ENCODE data around the gene MAP6. TPM values are rescaled to one million over a fixed set of nuclear protein-coding genes. Genes with fewer than 3 reads are reported as not detected.

MAP6 gene
- total and polyA plus RNA-seq, 2 of the 13 experiments (the other 11 are each of a cell fraction or from before 2014, with no cell fraction given), result 0.04 TPM; not detected in 1

DNA sequence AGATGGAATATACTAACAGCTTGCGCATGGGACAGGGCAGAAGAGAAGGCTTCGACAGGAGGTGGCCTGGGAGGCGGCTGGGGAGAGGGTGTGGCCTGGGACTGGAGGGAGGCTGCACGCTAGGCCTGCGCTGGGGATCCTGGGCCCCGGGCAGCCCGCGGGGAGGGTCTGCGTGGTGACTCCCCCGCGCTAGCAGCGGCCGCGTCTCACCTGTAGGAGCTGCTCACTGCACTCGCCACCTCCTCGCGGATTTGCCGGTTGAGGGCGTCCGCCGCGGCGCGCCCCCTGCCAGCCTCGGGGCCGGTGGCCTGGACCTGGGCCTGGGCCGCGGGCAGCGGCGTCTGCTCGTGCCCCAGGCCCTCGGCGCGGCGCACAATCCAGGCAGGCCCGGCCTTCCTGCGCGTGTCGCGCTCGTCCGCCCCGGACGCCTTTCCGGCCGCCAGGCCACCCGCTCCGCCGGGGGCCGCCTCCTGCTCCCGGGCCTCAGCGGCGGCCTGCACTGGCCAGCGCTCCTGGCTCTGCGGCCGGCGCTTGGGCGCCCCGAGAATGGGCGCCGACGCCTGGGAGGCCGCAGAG lies 1.5 kb downstream of the MAP6 start (continued):
- TF ChIP-seq, protein P1, sequence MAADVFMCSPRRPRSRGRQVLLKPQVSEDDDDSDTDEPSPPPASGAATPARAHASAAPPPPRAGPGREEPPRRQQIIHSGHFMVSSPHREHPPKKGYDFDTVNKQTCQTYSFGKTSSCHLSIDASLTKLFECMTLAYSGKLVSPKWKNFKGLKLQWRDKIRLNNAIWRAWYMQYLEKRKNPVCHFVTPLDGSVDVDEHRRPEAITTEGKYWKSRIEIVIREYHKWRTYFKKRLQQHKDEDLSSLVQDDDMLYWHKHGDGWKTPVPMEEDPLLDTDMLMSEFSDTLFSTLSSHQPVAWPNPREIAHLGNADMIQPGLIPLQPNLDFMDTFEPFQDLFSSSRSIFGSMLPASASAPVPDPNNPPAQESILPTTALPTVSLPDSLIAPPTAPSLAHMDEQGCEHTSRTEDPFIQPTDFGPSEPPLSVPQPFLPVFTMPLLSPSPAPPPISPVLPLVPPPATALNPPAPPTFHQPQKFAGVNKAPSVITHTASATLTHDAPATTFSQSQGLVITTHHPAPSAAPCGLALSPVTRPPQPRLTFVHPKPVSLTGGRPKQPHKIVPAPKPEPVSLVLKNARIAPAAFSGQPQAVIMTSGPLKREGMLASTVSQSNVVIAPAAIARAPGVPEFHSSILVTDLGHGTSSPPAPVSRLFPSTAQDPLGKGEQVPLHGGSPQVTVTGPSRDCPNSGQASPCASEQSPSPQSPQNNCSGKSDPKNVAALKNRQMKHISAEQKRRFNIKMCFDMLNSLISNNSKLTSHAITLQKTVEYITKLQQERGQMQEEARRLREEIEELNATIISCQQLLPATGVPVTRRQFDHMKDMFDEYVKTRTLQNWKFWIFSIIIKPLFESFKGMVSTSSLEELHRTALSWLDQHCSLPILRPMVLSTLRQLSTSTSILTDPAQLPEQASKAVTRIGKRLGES (CRISPR knock-in tag; IDR thresholded peaks at IDR 0.05; ENCODE audit: borderline replicate concordance), result no peak
- TF ChIP-seq MBNL3 (CRISPR knock-in tag; conservative IDR thresholded peaks at IDR 0.05), result no peak
- no peak for TF ChIP-seq ZNF274 (CRISPR knock-in tag; IDR thresholded peaks at IDR 0.05)
- TF ChIP-seq, protein P2, sequence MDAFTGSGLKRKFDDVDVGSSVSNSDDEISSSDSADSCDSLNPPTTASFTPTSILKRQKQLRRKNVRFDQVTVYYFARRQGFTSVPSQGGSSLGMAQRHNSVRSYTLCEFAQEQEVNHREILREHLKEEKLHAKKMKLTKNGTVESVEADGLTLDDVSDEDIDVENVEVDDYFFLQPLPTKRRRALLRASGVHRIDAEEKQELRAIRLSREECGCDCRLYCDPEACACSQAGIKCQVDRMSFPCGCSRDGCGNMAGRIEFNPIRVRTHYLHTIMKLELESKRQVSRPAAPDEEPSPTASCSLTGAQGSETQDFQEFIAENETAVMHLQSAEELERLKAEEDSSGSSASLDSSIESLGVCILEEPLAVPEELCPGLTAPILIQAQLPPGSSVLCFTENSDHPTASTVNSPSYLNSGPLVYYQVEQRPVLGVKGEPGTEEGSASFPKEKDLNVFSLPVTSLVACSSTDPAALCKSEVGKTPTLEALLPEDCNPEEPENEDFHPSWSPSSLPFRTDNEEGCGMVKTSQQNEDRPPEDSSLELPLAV (CRISPR knock-in tag; conservative IDR thresholded peaks at IDR 0.05; ENCODE audit: low read depth), result no peak
- TF ChIP-seq, protein P3, sequence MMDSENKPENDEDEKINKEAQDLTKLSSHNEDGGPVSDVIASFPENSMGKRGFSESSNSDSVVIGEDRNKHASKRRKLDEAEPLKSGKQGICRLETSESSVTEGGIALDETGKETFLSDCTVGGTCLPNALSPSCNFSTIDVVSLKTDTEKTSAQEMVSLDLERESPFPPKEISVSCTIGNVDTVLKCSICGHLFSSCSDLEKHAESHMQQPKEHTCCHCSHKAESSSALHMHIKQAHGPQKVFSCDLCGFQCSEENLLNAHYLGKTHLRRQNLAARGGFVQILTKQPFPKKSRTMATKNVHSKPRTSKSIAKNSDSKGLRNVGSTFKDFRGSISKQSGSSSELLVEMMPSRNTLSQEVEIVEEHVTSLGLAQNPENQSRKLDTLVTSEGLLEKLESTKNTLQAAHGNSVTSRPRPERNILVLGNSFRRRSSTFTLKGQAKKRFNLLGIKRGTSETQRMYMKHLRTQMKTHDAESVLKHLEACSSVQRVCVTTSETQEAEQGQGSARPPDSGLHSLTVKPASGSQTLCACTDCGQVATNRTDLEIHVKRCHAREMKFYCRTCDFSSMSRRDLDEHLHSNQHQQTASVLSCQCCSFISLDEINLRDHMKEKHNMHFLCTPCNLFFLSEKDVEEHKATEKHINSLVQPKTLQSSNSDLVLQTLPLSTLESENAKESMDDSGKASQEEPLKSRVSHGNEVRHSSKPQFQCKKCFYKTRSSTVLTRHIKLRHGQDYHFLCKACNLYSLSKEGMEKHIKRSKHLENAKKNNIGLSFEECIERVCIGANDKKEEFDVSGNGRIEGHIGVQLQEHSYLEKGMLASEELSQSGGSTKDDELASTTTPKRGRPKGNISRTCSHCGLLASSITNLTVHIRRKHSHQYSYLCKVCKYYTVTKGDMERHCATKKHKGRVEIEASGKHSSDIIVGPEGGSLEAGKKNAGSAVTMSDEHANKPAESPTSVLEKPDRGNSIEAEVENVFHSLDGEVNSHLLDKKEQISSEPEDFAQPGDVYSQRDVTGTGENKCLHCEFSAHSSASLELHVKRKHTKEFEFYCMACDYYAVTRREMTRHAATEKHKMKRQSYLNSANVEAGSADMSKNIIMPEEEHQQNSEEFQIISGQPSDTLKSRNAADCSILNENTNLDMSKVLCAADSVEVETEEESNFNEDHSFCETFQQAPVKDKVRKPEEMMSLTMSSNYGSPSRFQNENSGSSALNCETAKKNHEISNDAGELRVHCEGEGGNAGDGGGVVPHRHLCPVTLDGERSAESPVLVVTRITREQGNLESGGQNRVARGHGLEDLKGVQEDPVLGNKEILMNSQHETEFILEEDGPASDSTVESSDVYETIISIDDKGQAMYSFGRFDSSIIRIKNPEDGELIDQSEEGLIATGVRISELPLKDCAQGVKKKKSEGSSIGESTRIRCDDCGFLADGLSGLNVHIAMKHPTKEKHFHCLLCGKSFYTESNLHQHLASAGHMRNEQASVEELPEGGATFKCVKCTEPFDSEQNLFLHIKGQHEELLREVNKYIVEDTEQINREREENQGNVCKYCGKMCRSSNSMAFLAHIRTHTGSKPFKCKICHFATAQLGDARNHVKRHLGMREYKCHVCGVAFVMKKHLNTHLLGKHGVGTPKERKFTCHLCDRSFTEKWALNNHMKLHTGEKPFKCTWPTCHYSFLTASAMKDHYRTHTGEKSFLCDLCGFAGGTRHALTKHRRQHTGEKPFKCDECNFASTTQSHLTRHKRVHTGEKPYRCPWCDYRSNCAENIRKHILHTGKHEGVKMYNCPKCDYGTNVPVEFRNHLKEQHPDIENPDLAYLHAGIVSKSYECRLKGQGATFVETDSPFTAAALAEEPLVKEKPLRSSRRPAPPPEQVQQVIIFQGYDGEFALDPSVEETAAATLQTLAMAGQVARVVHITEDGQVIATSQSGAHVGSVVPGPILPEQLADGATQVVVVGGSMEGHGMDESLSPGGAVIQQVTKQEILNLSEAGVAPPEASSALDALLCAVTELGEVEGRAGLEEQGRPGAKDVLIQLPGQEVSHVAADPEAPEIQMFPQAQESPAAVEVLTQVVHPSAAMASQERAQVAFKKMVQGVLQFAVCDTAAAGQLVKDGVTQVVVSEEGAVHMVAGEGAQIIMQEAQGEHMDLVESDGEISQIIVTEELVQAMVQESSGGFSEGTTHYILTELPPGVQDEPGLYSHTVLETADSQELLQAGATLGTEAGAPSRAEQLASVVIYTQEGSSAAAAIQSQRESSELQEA (CRISPR knock-in tag; IDR thresholded peaks at IDR 0.05; ENCODE audit: not compliant biosample characterization), result no peak
- no peak for TF ChIP-seq CBFB (CRISPR knock-in tag; IDR thresholded peaks at IDR 0.05)
- TF ChIP-seq MAF1 (CRISPR knock-in tag; IDR thresholded peaks at IDR 0.05; ENCODE audit: borderline replicate concordance), result no peak
- TF ChIP-seq, protein P4, sequence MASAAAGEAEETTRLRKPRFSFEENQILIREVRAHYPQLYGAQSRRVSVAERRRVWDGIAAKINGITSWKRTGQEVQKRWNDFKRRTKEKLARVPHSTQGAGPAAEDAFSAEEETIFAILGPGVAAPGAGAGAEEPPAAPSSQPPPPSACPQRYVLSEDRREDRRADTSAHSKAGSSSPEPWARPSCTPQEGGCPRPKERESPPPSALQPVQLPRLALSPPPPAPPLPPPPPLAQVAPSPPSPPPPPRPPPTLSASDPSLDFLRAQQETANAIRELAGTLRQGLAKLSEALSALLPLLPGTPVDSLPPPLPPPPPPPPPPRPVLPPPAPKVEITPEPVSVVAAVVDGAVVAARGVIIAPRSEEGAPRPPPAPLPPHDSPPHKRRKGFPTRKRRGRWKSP (CRISPR knock-in tag; IDR thresholded peaks at IDR 0.05), result peak; percentile 11; the same call in 1 of the 2 replicates
- no peak for TF ChIP-seq ZNF367 (CRISPR knock-in tag; IDR thresholded peaks at IDR 0.05; ENCODE audit: borderline replicate concordance)
- TF ChIP-seq ZNF550 (CRISPR knock-in tag; IDR thresholded peaks at IDR 0.05; ENCODE audit: borderline replicate concordance), result no peak
- no peak for TF ChIP-seq ZNF17 (CRISPR knock-in tag; IDR thresholded peaks at IDR 0.05)
